Fibroblast of pulmonary artery (primary cell): Measurements from ENCODE around the gene CBX7.
A peak's percentile ranks its signal among the peaks of the same experiment; 100 is the strongest.

Source experiments
- DNase-seq: peaks from one replicate; pipeline ENCODE4 v3.0.0-alpha.2; 2010; ENCODE audit warnings: low read depth
- H3K4me3 ChIP-seq: replicated peaks from 2 replicates; pipeline ENCODE4 v1.5.1; 2011; ENCODE audit warnings: low read depth, mild to moderate bottlenecking, control low read depth, low read length, moderate library complexity
- TF ChIP-seq, protein P1 (sequence below): IDR thresholded peaks from 2 replicates; pipeline ENCODE4 v1.5.1; 2011; ENCODE audit warnings: mild to moderate bottlenecking, control low read depth, low read length, inconsistent platforms; ENCODE audit errors: missing control alignments

The CBX7 gene

DNA sequence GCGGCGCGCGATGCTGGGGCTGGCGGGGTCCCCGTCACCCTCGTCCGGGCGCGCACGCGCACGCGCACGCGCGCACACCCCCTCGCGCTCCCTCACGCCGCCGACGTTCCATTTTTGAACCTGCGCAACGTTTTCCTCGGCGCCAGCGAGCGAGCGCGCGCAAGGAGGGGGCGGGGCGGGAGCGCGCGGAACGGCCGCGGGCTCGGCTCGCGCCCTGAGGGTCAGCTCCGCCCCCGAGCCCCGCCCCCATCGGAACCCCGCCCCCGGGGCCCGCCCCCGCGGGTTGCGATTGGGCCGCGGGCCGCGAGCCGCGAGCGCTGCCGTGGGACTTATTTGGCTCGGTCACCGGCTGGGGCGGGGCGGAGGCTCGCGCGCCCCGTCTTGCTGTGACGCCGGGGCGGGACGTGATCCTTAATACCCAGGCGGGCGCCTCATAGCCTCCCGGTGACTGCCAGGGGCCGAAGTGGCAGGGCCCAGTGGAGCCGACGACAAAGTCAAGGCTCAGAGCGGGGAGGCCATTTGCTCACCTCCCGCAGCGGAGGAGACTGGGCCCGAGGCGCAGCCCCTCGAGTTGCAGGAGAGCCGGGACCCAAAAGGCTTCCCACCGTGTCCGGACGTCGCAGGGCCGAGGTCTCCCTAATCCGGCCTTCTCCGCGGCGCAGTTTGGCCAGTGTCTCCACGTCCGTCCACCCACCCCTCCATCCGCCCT lies at the start of gene CBX7:
Gene CBX7, minus strand, starts transcription at position 170 of the 709 bp plus-strand sequence. CDS start 236 bp downstream, outside the sequence.
- H3K4me3 ChIP-seq: peak within 1 kb of the TSS; percentile 61
- DNase-seq: peak; percentile 84
- TF ChIP-seq, protein P1, sequence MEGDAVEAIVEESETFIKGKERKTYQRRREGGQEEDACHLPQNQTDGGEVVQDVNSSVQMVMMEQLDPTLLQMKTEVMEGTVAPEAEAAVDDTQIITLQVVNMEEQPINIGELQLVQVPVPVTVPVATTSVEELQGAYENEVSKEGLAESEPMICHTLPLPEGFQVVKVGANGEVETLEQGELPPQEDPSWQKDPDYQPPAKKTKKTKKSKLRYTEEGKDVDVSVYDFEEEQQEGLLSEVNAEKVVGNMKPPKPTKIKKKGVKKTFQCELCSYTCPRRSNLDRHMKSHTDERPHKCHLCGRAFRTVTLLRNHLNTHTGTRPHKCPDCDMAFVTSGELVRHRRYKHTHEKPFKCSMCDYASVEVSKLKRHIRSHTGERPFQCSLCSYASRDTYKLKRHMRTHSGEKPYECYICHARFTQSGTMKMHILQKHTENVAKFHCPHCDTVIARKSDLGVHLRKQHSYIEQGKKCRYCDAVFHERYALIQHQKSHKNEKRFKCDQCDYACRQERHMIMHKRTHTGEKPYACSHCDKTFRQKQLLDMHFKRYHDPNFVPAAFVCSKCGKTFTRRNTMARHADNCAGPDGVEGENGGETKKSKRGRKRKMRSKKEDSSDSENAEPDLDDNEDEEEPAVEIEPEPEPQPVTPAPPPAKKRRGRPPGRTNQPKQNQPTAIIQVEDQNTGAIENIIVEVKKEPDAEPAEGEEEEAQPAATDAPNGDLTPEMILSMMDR: no peak

DNA sequence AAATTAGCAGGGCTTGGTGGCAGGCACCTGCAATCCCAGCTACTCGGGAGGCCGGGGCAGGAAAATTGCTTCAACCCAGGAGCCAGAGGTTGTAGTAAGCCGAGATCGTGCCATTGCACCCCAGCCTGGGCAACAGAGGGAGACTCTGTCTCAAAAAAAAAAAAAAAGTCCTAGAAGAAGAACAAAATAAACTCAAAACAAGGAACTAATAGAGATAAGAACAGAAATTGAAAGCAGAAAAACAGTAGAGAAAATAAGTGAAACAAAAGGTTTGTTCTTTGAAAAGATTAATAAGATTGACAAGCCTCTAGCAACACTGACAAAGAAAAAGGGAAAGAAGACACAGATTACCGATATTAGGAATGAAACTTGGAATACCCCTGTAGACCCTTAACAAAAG lies 45.1 kb upstream of the CBX7 start:
- H3K4me3 ChIP-seq: no peak overlapping the region
- TF ChIP-seq, protein P1: no peak
- DNase-seq: no peak

DNA sequence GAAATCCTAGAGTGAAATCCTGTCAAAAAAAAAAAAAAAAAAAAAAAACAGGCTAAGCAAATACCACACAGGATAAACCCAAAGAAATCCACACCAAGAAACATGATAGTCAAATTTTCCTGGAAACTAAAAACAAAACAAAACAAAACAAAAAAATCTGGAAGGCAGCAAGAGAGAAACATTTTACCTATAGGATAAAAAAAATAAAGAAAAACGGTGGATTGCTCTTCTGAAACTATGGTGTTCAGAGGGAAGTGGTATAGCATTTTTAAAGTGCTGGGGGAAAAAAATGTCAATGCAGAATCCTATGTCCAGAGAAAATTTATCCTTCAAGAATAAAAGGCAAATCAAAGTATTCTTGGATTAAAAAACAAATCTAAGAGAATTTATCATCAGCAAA lies 41.6 kb upstream of the CBX7 start:
- no peak overlapping the region for H3K4me3 ChIP-seq
- TF ChIP-seq, protein P1: no peak
- no peak for DNase-seq

DNA sequence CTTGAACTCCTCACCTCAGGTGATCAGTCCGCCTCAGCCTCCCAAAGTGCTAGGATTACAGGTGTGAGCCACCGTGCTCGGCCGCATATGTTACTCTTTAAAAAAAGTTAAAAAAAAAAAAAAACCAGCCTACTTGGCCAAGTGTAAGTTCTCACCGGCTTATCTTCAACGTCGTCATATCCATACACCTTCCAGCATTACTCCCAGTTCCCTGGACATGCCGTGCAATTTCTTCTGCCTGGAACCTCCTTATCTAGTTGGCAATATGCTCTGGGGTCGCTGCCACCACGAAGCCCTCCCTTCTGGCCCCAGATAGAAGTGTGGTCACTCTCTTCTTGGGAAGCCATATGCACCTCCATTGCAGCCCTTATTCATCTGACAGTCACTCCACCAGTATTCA lies 36.3 kb upstream of the CBX7 start:
- no peak overlapping the region for H3K4me3 ChIP-seq
- DNase-seq: no peak
- TF ChIP-seq, protein P1: no peak

DNA sequence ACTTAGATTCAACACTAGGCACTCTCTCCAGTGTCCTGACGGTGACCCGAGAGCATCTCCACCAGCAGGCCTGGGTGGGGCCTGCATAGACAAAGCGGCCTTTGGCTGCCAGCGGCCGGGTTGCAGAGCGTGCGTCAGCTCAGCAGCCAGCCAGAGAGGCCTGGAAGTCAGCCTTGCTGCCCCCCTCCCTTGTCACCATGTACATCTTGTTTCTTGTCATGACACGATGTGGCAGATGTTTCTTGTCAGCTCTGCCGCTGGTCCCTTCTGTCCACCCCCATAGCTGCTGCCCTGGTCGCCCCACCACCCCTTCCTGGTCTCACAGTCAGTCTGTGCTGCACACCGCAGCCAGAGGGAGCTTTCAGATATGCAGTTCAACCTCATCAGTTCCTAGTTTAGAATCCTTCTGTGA lies 33.1 kb upstream of the CBX7 start:
- DNase-seq: peak; percentile 89
- H3K4me3 ChIP-seq: no peak overlapping the region
- TF ChIP-seq, protein P1: peak; percentile 62

DNA sequence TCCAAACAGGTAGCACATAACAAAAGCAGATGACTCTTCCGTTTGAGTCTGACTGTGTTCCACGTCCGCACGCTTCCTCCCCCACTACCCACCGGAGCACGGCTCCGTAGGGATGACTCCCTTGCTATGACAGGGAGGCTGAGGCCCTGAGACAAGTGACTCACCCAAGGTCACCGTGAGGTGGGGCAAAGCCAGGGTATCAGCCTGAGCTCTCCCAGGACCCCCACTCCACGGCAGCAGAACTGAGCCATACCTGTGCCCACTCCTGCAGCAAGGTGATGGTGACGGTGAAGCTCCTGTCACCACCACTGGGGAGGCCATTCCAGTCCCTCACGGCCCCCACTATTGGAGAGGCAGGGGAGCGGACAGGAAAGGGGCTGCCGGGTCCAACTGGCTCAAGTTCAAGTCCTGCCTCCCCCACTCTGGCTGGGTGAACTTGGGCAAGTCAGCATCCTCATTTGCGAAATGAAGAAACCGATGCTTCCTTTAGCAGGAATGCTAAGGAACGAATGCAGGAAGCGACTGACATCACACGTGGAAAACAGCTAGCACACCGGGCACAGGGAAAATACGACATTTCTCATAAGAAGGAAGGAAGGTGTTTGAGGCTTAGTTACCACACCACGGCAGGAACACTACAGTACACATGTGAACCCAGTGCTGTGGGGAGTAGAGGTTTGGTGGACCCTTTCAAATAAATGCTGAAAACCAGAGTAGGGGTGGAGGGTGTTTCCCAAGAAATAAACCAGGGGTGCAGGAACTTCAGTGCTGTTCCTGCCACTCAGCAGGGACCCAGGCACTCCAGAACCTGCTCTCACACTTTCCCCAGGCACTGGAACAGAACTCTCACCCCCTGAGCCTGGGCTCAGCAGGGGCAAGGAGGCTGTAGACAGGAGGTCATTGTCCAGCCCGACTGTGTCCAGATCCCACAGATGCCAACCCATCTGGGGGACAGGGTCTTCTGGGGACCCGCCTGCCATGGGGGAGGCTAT lies 32.4 kb upstream of the CBX7 start:
- DNase-seq: peak; percentile 87
- TF ChIP-seq, protein P1: no peak
- no peak overlapping the region for H3K4me3 ChIP-seq
